HL-60 (cell line): Measurements from ENCODE around the gene WFS1.

Source experiments
- CTCF ChIP-seq: IDR thresholded peaks from one replicate; pipeline ENCODE4 v1.5.1; 2011; ENCODE audit warnings: low read length, control low read depth, inconsistent platforms; ENCODE audit not compliant: insufficient read depth
- GABPA ChIP-seq: IDR thresholded peaks from 2 replicates; pipeline ENCODE4 v1.6.1; 2012; ENCODE audit warnings: low read depth
- REST ChIP-seq: IDR thresholded peaks from 2 replicates; pipeline ENCODE4 v1.6.1; 2012; ENCODE audit warnings: low read depth; ENCODE audit not compliant: insufficient replicate concordance

- TF ChIP-seq REST (no peak), CTCF (no peak), GABPA (no peak)
These were observed 12.0 kb downstream of the WFS1 start for GRCh38 chr4:6281436-6282313.
